Neural cell (in vitro differentiated cells): ENCODE measurements around the gene LBR.

Source experiments
- CTCF ChIP-seq: fragments of 450-650 bp; IDR thresholded peaks from 2 replicates; pipeline ENCODE4 v1.5.1; 2014; ENCODE audit warnings: antibody characterized with exemption, mild to moderate bottlenecking, moderate library complexity; ENCODE audit not compliant: poor library complexity, severe bottlenecking
- EP300 ChIP-seq: fragments of 450-650 bp; conservative IDR thresholded peaks from 2 replicates; pipeline ENCODE4 v1.6.1; 2014; ENCODE audit warnings: antibody characterized with exemption, mild to moderate bottlenecking, moderate library complexity; ENCODE audit not compliant: poor library complexity, severe bottlenecking
- MXI1 ChIP-seq: fragments of 450-650 bp; conservative IDR thresholded peaks from 2 replicates; pipeline ENCODE4 v1.6.1; 2014; ENCODE audit warnings: antibody characterized with exemption, mild to moderate bottlenecking; ENCODE audit not compliant: poor library complexity, severe bottlenecking
- REST ChIP-seq: IDR thresholded peaks from 2 replicates; pipeline ENCODE4 v1.6.1; 2012; ENCODE audit warnings: borderline replicate concordance

GRCh38 chr1:225442123-225442505 is 14.3 kb upstream of the LBR start:
- no peak for TF ChIP-seq CTCF
- TF ChIP-seq MXI1: no peak
- no peak for TF ChIP-seq REST
- TF ChIP-seq EP300: no peak
